HG03060 (cell line): ENCODE measurements around the gene TBC1D7.

Experiments
- ATAC-seq: cut with Tn5 transposase; IDR thresholded peaks from one replicate; pipeline ENCODE4 v1.9.1; 2021; ENCODE audit warnings: low read depth, moderate number of reproducible peaks; ENCODE audit not compliant: unreplicated experiment

The TBC1D7 gene

DNA sequence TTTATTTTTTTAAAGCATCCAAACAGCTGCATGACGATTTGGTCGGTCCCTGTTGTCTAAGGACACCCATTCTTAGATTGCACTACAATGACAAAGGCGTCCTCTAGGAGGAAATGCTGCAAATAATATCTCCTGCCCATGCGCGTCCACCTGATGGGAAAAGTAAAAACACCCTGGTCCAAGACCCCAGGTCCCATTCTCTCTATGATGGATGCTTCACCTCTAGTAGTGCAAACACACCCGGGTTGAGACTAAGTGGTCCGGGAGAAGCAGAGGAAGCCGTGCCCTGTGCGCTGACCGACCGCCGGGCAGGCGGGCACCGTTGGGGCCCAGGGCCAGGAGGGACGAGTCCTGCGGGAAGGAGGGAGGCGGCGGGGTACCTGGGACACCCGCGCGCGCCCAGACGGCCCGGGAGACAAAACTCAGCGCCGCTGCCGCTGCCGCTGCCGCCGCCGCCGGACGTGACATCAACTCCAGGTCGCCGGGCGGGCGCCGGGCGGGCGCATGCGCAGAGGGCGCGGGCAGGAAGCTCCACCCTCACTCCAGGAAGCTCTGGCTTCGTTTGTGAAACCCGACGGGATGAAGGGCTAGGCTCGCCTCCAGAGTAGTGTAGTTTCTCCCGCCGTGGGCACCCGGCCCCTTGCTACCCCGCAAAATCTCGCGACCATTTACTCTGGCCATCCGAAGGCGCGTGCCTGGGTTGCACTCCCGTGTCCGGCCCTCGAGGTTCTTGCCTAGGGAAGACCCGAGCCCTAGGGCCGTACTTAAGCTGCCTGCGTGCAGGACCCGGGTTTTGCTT, at the start of gene TBC1D7:
TBC1D7 (minus strand) TSS at position 462 of the 799 bp plus-strand sequence. CDS start 1,639 bp downstream, outside the sequence.
- peak; percentile 74 for ATAC-seq

GRCh38 chr6:13377054-13377758, 48.9 kb upstream of the TBC1D7 start:
- no peak for ATAC-seq

- peak; percentile 60 for ATAC-seq
Measured at GRCh38 chr6:13375360-13375878, 47.1 kb upstream of the TBC1D7 start.

DNA sequence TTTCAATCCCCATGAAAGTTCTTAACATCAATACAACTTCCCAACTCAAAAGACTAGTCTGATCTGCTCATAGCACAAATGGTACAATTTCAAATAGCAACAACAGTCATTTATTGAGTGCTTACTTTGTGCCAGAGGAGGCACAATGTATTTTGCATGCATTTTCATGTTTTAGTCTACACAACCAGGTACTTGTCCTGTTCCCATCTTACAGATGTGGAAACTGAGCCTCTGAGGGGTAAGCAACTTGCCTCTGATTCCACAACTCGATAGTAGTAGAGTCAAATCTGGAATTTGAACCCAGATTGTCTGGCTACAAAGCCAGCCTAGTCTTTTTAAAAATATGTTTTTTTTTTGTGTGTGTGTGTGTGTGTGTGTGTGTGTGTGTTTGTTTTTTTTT, 45.6 kb upstream of the TBC1D7 start:
- ATAC-seq = no peak

DNA sequence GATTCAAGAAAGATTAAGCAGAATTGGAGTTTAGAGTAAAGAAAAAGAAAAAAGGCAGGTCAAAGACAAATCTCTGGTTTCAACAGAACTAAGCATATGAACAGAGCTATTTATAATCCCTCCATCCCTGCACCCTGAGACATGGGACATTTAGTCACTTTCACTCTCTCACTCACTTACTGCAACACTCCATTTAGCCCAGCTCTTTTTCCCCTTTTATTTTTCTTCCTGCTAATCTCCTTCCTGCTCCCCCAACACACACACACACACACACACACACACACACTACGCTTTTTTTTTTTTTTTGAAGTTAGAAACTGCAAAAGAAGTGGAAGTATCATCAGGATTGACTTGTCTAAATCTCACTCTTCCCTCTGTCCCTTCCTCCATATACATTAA, 45.1 kb upstream of the TBC1D7 start:
- no peak for ATAC-seq

GRCh38 chr6:13372688-13373487, 44.6 kb upstream of the TBC1D7 start:
- no peak for ATAC-seq

- no peak for ATAC-seq
Measured at GRCh38 chr6:13372076-13372475, 43.7 kb upstream of the TBC1D7 start.

GRCh38 chr6:13371421-13372072, 43.2 kb upstream of the TBC1D7 start:
- no peak for ATAC-seq

DNA sequence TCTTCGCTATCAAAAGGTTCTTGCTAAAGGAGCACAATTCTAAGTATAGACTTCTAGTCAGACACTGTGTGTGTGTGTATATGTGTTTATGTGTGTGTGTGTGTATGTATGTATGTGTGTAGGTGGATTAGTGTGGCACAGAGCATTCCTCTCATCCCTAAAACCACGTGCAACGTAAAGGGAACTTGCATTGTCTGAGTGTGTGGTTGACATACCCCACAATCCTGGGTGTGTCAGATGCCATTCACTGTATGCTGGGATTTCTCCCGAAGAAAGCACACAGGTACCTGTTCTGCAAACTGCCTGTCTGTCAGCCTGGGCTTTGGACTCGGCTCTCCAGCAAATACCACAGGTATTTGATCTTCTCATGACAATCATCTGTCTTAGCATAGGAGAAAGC, 42.3 kb upstream of the TBC1D7 start:
- ATAC-seq = no peak

- no peak for ATAC-seq
Measured at GRCh38 chr6:13369591-13369990, 41.3 kb upstream of the TBC1D7 start.

DNA sequence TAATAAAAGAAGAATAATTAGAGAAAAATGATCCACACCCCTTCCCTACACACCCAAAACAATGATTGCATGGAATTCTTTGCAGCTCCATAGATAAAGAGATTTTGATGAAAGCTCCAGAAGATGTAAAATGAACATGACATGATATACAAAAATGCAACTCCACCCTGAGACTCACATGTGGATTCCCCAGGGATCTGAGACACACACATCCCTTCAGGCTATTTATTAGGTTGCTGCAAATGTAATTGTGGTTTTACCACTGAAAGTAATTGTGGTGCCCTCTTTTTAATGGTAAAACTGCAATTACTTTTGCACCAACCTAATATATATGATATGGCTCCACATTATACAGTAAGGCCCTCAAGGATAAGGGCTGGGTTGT, 40.4 kb upstream of the TBC1D7 start:
- no peak for ATAC-seq

- no peak for ATAC-seq
Measured at GRCh38 chr6:13368079-13368730, 39.9 kb upstream of the TBC1D7 start.

GRCh38 chr6:13367396-13367795, 39.1 kb upstream of the TBC1D7 start:
- no peak for ATAC-seq

DNA sequence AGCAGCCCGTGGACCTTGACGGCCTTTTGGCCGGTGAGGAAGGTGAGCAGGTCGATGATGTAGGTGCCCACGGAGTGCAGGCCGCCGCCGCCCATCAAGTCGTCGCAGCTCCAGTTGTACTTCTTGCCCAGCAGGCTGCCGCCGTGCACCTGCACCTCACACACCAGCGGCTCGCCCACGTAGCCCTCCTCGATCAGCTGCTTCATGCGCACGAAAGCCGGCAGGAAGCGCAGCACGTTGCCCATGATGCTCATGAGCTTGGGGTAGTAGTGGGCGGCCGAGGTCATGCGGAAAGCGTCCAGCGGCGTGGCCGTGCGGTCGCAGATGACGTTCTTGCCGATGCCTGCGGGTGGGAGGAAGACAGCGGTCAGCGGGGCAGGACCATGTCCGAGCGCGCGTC, 37.0 kb upstream of the TBC1D7 start:
- no peak for ATAC-seq

GRCh38 chr6:13364842-13365241, 36.5 kb upstream of the TBC1D7 start:
- ATAC-seq = no peak

DNA sequence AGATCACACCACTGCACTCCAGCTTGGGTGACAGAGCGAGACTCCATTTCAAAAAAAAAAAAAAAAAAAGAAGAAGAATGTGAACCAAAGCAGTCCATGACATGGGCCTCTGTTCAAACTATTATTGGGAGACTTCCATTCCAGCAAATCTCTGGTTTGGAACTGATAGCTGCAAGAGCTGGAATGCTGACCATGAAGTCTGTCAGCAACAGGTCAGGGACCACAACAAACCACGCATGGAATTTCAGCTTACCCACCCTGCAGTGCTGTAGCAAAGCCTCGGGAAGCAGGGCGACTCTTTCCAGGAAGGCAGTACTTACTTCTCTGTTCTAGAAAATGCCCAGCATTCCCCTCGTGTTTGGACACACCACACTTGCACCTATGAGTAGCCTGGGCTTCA, 34.1 kb upstream of the TBC1D7 start:
- ATAC-seq = no peak

GRCh38 chr6:13360671-13361540, 32.6 kb upstream of the TBC1D7 start:
- ATAC-seq = no peak

DNA sequence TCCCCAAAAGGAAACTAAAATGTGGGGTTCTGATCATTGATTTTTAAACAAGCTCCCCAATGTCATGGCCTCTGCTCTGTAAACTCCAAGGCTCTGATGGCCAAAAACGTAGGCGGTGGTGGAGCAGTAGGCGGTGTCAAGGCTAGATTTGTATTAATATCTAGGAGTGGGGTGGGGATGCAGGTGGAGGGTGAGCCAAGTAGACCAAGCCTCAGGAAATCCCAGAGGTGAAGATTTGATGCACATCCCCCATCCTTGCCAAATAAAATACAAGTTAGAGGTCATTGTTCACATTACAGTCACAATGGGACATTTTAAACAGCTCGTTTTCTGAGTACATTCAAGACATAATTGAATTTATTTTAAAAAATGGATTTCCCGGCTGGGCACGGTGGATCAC, 30.9 kb upstream of the TBC1D7 start:
- ATAC-seq = no peak

GRCh38 chr6:13358511-13358910, 30.2 kb upstream of the TBC1D7 start:
- ATAC-seq = no peak
